Measurements from ENCODE around the gene RBFOX2.

Gene RBFOX2

DNA sequence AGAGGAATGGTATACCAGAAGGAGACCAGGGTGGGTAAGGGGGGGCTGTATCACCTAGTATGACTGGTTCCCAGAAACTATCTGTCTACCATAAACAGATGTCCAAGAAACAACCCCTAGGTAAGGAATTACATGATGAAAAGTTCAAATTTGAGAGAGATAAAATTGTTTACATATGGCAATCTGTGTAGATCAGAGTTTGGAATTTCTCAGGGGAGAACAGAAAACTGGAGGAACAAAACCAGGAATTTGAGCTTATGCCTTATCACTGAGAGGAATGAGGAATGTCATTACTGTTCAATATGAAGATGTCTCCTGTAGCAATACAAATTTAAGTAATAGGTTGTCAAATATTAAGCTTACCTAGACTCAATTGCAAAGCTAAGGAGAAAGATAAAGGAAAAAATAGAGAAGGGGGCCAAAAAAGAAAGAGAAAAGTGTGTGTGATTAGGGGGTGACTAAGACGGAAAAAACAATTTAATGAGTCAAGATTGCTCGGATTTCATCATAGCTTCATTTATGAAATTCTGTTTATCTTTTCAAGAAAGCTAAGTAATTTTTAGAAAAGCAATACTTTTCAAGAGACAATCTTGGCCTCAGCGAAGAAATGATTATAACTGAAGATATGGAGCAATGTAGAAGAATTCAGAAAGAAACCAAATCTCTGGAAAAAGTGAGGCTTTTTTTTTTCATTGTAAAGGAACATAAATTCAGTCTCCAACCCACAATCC lies 193.2 kb downstream of the RBFOX2 start:
- no peak overlapping the region for H3K27ac ChIP-seq (ENCODE audit: low read length)
- H3K4me1 ChIP-seq (ENCODE audit: low read length), result no peaks in the 10 kb centered on the region
- no peak overlapping the region for H3K9ac ChIP-seq (ENCODE audit: low read length)
- H3K4me3 ChIP-seq (ENCODE audit: low read length), result no peak overlapping the region
- H3K27me3 ChIP-seq (ENCODE audit: low read depth, low read length), result peaks cover 58% of the 10 kb centered on the region
- no peaks in the 10 kb centered on the region for H3K9me3 ChIP-seq (ENCODE audit: insufficient read depth, low read length)
- H3K36me3 ChIP-seq (replicated peaks; ENCODE audit: low read depth, low read length), result no peaks in the 10 kb centered on the region
- H4K20me1 ChIP-seq (ENCODE audit: insufficient read depth, low read length), result no peaks in the 10 kb centered on the region
- H2AFZ ChIP-seq (ENCODE audit: low read depth, low read length), result no peak overlapping the region
- H3K4me2 ChIP-seq (ENCODE audit: low read length), result no peak overlapping the region
- no peaks in the 10 kb centered on the region for H3K79me2 ChIP-seq (ENCODE audit: low read length)
- TF ChIP-seq, protein P1, sequence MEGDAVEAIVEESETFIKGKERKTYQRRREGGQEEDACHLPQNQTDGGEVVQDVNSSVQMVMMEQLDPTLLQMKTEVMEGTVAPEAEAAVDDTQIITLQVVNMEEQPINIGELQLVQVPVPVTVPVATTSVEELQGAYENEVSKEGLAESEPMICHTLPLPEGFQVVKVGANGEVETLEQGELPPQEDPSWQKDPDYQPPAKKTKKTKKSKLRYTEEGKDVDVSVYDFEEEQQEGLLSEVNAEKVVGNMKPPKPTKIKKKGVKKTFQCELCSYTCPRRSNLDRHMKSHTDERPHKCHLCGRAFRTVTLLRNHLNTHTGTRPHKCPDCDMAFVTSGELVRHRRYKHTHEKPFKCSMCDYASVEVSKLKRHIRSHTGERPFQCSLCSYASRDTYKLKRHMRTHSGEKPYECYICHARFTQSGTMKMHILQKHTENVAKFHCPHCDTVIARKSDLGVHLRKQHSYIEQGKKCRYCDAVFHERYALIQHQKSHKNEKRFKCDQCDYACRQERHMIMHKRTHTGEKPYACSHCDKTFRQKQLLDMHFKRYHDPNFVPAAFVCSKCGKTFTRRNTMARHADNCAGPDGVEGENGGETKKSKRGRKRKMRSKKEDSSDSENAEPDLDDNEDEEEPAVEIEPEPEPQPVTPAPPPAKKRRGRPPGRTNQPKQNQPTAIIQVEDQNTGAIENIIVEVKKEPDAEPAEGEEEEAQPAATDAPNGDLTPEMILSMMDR (IDR thresholded peaks at IDR 0.05; ENCODE audit: low read depth, low read length), result no peak
- no peak for TF ChIP-seq EZH2phosphoT487 (IDR thresholded peaks at IDR 0.05; ENCODE audit: low read depth)

DNA sequence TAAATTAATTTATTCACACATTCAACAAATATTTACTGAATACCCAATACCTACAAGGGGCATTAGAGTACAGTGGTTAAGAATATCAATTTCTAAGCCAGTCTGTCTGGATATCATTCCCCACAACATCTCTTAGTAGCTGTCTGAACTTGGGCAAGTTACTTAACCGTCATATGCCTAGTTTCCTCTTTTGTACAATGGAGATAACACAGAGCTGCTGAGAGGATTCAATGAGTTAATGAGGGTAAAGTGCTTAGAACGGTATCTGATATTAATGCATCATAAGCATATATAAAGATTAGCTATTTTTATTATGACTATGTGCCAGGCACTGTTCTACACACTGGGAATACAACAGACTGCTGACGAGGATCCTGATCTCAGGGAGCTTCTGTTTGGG lies 194.6 kb downstream of the RBFOX2 start:
- Histone ChIP-seq H3K27ac (ENCODE audit: low read length) (no peak overlapping the region), H3K4me1 (ENCODE audit: low read length) (no peaks in the 10 kb centered on the region), H2AFZ (ENCODE audit: low read depth, low read length) (no peak overlapping the region), H3K9me3 (ENCODE audit: insufficient read depth, low read length) (no peaks in the 10 kb centered on the region), H3K4me2 (ENCODE audit: low read length) (no peak overlapping the region), H3K9ac (ENCODE audit: low read length) (no peak overlapping the region), H3K79me2 (ENCODE audit: low read length) (no peaks in the 10 kb centered on the region), H3K36me3 (replicated peaks; ENCODE audit: low read depth, low read length) (no peaks in the 10 kb centered on the region), H3K4me3 (ENCODE audit: low read length) (no peak overlapping the region), H4K20me1 (ENCODE audit: insufficient read depth, low read length) (no peaks in the 10 kb centered on the region), H3K27me3 (ENCODE audit: low read depth, low read length) (peaks cover 58% of the 10 kb centered on the region)
- TF ChIP-seq EZH2phosphoT487 (IDR thresholded peaks at IDR 0.05; ENCODE audit: low read depth), result no peak
- TF ChIP-seq, protein P1 (IDR thresholded peaks at IDR 0.05; ENCODE audit: low read depth, low read length), result no peak

DNA sequence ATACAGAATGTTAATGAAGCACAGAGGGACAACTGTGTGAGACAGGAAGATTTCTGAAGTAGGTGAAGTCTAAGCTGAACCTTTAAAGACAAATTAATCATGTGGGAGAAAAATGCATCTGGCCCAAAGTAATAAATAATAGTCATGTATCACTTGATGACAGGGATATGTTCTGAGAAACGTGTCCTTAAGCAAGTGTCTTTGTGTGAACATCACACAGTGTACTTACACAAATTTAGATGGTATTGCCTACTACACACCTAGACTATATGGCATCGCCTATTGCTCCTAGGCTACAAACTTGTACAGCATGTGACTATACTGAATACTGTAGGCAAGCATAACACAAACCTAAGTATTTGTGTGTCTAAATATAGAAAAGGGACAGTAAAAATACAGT lies 198.3 kb downstream of the RBFOX2 start:
- Histone ChIP-seq H3K9me3 (ENCODE audit: insufficient read depth, low read length) (no peaks in the 10 kb centered on the region), H3K79me2 (ENCODE audit: low read length) (no peaks in the 10 kb centered on the region), H2AFZ (ENCODE audit: low read depth, low read length) (no peak overlapping the region), H4K20me1 (ENCODE audit: insufficient read depth, low read length) (no peaks in the 10 kb centered on the region), H3K27ac (ENCODE audit: low read length) (no peak overlapping the region), H3K9ac (ENCODE audit: low read length) (no peak overlapping the region), H3K27me3 (ENCODE audit: low read depth, low read length) (peaks cover 38% of the 10 kb centered on the region), H3K4me3 (ENCODE audit: low read length) (no peak overlapping the region), H3K4me2 (ENCODE audit: low read length) (no peak overlapping the region), H3K36me3 (replicated peaks; ENCODE audit: low read depth, low read length) (no peaks in the 10 kb centered on the region), H3K4me1 (ENCODE audit: low read length) (no peaks in the 10 kb centered on the region)
- TF ChIP-seq, protein P1 (IDR thresholded peaks at IDR 0.05; ENCODE audit: low read depth, low read length), result no peak
- TF ChIP-seq EZH2phosphoT487 (IDR thresholded peaks at IDR 0.05; ENCODE audit: low read depth), result no peak

DNA sequence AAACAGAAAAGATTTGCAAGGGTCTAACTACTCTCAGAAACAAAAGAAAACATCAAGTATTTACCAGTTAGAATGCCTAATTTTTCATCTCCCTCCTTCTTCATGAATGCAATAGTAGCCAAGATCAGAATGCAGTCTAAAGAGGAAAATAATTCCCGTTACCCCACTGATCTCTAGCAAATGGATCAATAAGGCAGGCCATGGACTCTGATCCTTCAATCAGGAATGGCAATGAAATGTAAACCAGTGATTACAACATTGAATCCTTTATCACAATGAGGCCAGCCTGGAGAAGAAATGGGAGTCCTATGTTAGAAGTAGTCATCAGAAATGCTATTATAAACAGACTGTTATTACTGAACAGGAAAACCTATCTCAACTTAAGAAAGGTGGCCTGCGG lies 204.4 kb downstream of the RBFOX2 start:
- Histone ChIP-seq H3K36me3 (replicated peaks; ENCODE audit: low read depth, low read length) (no peaks in the 10 kb centered on the region), H3K27ac (ENCODE audit: low read length) (no peak overlapping the region), H3K9me3 (ENCODE audit: insufficient read depth, low read length) (no peaks in the 10 kb centered on the region), H3K4me3 (ENCODE audit: low read length) (no peak overlapping the region), H3K9ac (ENCODE audit: low read length) (no peak overlapping the region), H3K79me2 (ENCODE audit: low read length) (no peaks in the 10 kb centered on the region), H3K4me2 (ENCODE audit: low read length) (no peak overlapping the region), H3K4me1 (ENCODE audit: low read length) (no peaks in the 10 kb centered on the region), H2AFZ (ENCODE audit: low read depth, low read length) (no peak overlapping the region), H3K27me3 (ENCODE audit: low read depth, low read length) (peaks cover 7% of the 10 kb centered on the region; the same call in 1 of the 2 replicates), H4K20me1 (ENCODE audit: insufficient read depth, low read length) (no peaks in the 10 kb centered on the region)
- TF ChIP-seq EZH2phosphoT487 (IDR thresholded peaks at IDR 0.05; ENCODE audit: low read depth), result no peak
- TF ChIP-seq, protein P1 (IDR thresholded peaks at IDR 0.05; ENCODE audit: low read depth, low read length), result no peak

All from OCI-LY3 (cell line).